GM18907 (cell line): ENCODE results near the gene ZFY.

ENCODE experiments used
- ATAC-seq: cut with Tn5 transposase; IDR thresholded peaks from one replicate; pipeline ENCODE4 v1.9.1; 2021; ENCODE audit warnings: mild to moderate bottlenecking, moderate library complexity; ENCODE audit not compliant: unreplicated experiment

The ZFY gene

GRCh38 chrY:2934861-2935715 lies at the start of gene ZFY:
TSS of gene ZFY (plus strand) at chrY:2935381. CDS start at chrY:2953937, 18,556 bp downstream.
- ATAC-seq: no peak

GRCh38 chrY:2885880-2886279 lies 49.3 kb upstream of the ZFY start:
- ATAC-seq: no peak

- no peak for ATAC-seq
These were observed 47.8 kb upstream of the ZFY start for GRCh38 chrY:2887386-2887785.

GRCh38 chrY:2887955-2888354 lies 47.2 kb upstream of the ZFY start:
- ATAC-seq: no peak

- no peak for ATAC-seq
These were observed 41.7 kb upstream of the ZFY start for GRCh38 chrY:2893471-2893870.

GRCh38 chrY:2896050-2896449 lies 39.1 kb upstream of the ZFY start:
- ATAC-seq: no peak

GRCh38 chrY:2907356-2907755 lies 27.8 kb upstream of the ZFY start:
- ATAC-seq: no peak

GRCh38 chrY:2913066-2913815 lies 21.9 kb upstream of the ZFY start:
- no peak for ATAC-seq

- ATAC-seq: no peak
These were observed 1.1 kb upstream of the ZFY start for GRCh38 chrY:2934078-2934477.

GRCh38 chrY:2935716-2936435 lies 695 bp downstream of the ZFY start:
- ATAC-seq: no peak

- no peak for ATAC-seq
These were observed 1.2 kb downstream of the ZFY start for GRCh38 chrY:2936436-2936750.

GRCh38 chrY:2937149-2937548 lies 2.0 kb downstream of the ZFY start:
- no peak for ATAC-seq

GRCh38 chrY:2949590-2950252 lies 14.5 kb downstream of the ZFY start:
- no peak for ATAC-seq

GRCh38 chrY:2950655-2951054 lies 15.5 kb downstream of the ZFY start:
- ATAC-seq: no peak

GRCh38 chrY:2952912-2953311 lies 17.7 kb downstream of the ZFY start:
- no peak for ATAC-seq

GRCh38 chrY:2954735-2955134 lies 19.6 kb downstream of the ZFY start:
- ATAC-seq: no peak

GRCh38 chrY:2955561-2955960 lies 20.4 kb downstream of the ZFY start:
- no peak for ATAC-seq

GRCh38 chrY:2962061-2962460 lies 26.9 kb downstream of the ZFY start:
- no peak for ATAC-seq

- ATAC-seq: no peak
These were observed 29.6 kb downstream of the ZFY start for GRCh38 chrY:2964814-2965213.

GRCh38 chrY:2965629-2966028 lies 30.4 kb downstream of the ZFY start:
- ATAC-seq: no peak

- no peak for ATAC-seq
These were observed 34.4 kb downstream of the ZFY start for GRCh38 chrY:2969561-2969960.
